GM23338 (cell line): Measurements from ENCODE around the gene UBN1. TPM values are rescaled to one million over a fixed set of nuclear protein-coding genes. Genes with fewer than 3 reads are reported as not detected.

Source experiments
- ATAC-seq: fragments of 200-7000 bp; cut with Tn5 transposase; 3 replicates; pipeline ENCODE4 v1.9.1; 2020
- DNase-seq: peaks from one replicate; pipeline ENCODE4 v3.0.0-alpha.2; 2015; ENCODE audit warnings: low spot score
- H2AFZ ChIP-seq: fragments of 200-600 bp; sonication (generic); 2 replicates; pipeline ENCODE4 v1.8.0; 2016; ENCODE audit warnings: antibody characterized with exemption, mild to moderate bottlenecking, moderate library complexity
- H3F3A ChIP-seq: fragments of 200-600 bp; sonication (generic); replicated peaks from 2 replicates; pipeline ENCODE4 v1.8.0; 2017; ENCODE audit warnings: antibody characterized with exemption, mixed run types, low read depth
- H3K27ac ChIP-seq: fragments of 200-600 bp; sonication (generic); 2 replicates; pipeline ENCODE4 v1.6.1; 2016; ENCODE audit warnings: low read depth
- H3K27me3 ChIP-seq: fragments of 200-600 bp; sonication (generic); 2 replicates; pipeline ENCODE4 v1.8.0; 2016; ENCODE audit warnings: mild to moderate bottlenecking, mixed run types, moderate library complexity; ENCODE audit not compliant: insufficient read depth
- H3K36me3 ChIP-seq: fragments of 200-600 bp; sonication (generic); 2 replicates; pipeline ENCODE4 v1.8.0; 2016; ENCODE audit warnings: mild to moderate bottlenecking; ENCODE audit not compliant: insufficient read depth
- H3K4me1 ChIP-seq: fragments of 200-600 bp; sonication (generic); 2 replicates; pipeline ENCODE4 v1.8.0; 2016; ENCODE audit warnings: mild to moderate bottlenecking, moderate library complexity; ENCODE audit not compliant: insufficient read depth
- H3K4me2 ChIP-seq: fragments of 200-600 bp; sonication (generic); 2 replicates; pipeline ENCODE4 v1.7.1; 2017; ENCODE audit warnings: mixed run types
- H3K4me3 ChIP-seq: fragments of 200-600 bp; sonication (generic); 2 replicates; pipeline ENCODE4 v1.6.1; 2016; ENCODE audit warnings: mixed run types
- H3K79me2 ChIP-seq: fragments of 200-600 bp; sonication (generic); replicated peaks from 2 replicates; pipeline ENCODE4 v1.8.0; 2017; ENCODE audit warnings: mild to moderate bottlenecking; ENCODE audit not compliant: insufficient read depth
- H3K9me2 ChIP-seq: fragments of 200-600 bp; sonication (generic); 2 replicates; pipeline ENCODE4 v1.8.0; 2017; ENCODE audit not compliant: insufficient read depth
- H4K20me1 ChIP-seq: fragments of 200-600 bp; sonication (generic); replicated peaks from 2 replicates; pipeline ENCODE4 v1.8.0; 2017; ENCODE audit warnings: mild to moderate bottlenecking; ENCODE audit not compliant: insufficient read depth
- H3K27ac Mint-ChIP-seq: 2 replicates; pipeline ENCODE4 v1.8.0; 2020; ENCODE audit warnings: inconsistent platforms, mild to moderate bottlenecking, moderate library complexity, mixed read lengths
- H3K27me3 Mint-ChIP-seq: 3 replicates; pipeline ENCODE4 v1.8.0; 2022; ENCODE audit warnings: low read depth, mild to moderate bottlenecking, moderate library complexity, mixed read lengths, inconsistent platforms; ENCODE audit not compliant: insufficient read depth, poor library complexity
- H3K36me3 Mint-ChIP-seq: 3 replicates; pipeline ENCODE4 v1.8.0; 2021; ENCODE audit warnings: low read depth, mild to moderate bottlenecking, inconsistent platforms, moderate library complexity, mixed read lengths
- H3K4me1 Mint-ChIP-seq: 3 replicates; pipeline ENCODE4 v1.8.0; 2020; ENCODE audit warnings: mild to moderate bottlenecking, inconsistent platforms, mixed read lengths
- H3K4me3 Mint-ChIP-seq: 3 replicates; pipeline ENCODE4 v1.8.0; 2021; ENCODE audit warnings: moderate library complexity, mild to moderate bottlenecking, inconsistent platforms, mixed read lengths
- H3K9me3 Mint-ChIP-seq: 3 replicates; pipeline ENCODE4 v1.8.0; 2020; ENCODE audit warnings: moderate library complexity, mild to moderate bottlenecking, inconsistent platforms, mixed read lengths
- CREB1 ChIP-seq: fragments of 250-450 bp; sonication (Bioruptor Pico); IDR thresholded peaks from 2 replicates; pipeline ENCODE4 v1.5.0; 2020; ENCODE audit warnings: low read depth, mild to moderate bottlenecking, moderate library complexity
- JUNB ChIP-seq: IDR thresholded peaks from one replicate; pipeline ENCODE4 v1.6.1; 2016; ENCODE audit warnings: antibody characterized with exemption; ENCODE audit not compliant: unreplicated experiment
- NANOG ChIP-seq: IDR thresholded peaks from 2 replicates; pipeline ENCODE4 v1.6.1; 2016; ENCODE audit warnings: antibody characterized with exemption, borderline replicate concordance
- POLR2AphosphoS5 ChIP-seq: IDR thresholded peaks from 2 replicates; pipeline ENCODE4 v1.6.1; 2016; ENCODE audit warnings: antibody characterized with exemption, low read depth
- STAT1 ChIP-seq: IDR thresholded peaks from one replicate; pipeline ENCODE4 v1.6.1; 2016; ENCODE audit warnings: antibody characterized with exemption; ENCODE audit not compliant: unreplicated experiment
- ZNF114 ChIP-seq: fragments of 250-450 bp; sonication (Bioruptor Pico); IDR thresholded peaks from 2 replicates; pipeline ENCODE4 v1.5.0; 2020; ENCODE audit warnings: mild to moderate bottlenecking, moderate library complexity
- polyA plus RNA-seq: library from polyadenylated mRNA; unstranded; fragments of >200 nt; fragmentation: Nextera tagmentation; extraction: Ambion mirVana; gene quantifications from 2 replicates; pipeline ENCODE4 v1.2.1, GENCODE V29; 2016
- total RNA-seq: library from RNA; depleted of rRNA; stranded (reverse); fragments of >200 nt; shearing (Covaris generic); gene quantifications from 2 replicates; pipeline ENCODE4 v1.2.3, GENCODE V29; 2014
- TF ChIP-seq, protein P1 (sequence below): fragments of 250-450 bp; sonication (Bioruptor Pico); IDR thresholded peaks from 2 replicates; pipeline ENCODE4 v1.5.0; 2020; ENCODE audit warnings: mild to moderate bottlenecking, moderate library complexity

UBN1 gene
- total and polyA plus RNA-seq, 2 experiments from 2014 or later = 18.3 to 46.8 TPM

DNA sequence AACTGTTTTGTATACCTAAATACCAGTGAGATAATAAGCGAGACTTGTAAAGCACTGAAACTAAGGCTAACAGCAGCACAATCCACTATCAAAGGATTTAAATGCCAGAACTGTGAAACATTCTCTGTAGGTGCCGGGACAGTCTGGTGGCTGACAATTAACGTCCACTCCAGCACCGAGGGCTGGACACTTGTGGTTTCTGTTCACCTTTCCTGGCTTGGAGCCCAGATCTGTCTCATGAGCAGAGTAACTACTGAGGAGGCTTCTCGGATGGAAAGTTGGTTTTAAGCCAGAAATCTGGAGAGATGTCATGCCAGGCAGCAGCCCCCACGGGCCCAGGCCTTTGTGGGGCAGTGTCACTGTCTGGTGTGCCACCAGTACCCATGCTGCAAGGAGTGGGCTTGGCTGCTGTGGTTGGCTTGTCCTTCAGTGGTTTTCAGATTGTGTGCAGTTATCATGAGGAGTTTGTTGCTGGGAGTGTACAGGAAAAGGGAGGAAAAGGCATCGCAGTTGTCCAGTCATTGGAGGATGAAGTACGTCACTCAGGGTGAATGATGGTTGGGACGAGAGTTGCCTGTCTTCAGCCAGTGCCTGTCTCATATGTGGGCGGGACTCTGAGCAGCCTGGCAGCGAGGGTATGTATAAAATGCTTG is 35.5 kb downstream of the UBN1 start (continued):
- TF ChIP-seq, protein P1, sequence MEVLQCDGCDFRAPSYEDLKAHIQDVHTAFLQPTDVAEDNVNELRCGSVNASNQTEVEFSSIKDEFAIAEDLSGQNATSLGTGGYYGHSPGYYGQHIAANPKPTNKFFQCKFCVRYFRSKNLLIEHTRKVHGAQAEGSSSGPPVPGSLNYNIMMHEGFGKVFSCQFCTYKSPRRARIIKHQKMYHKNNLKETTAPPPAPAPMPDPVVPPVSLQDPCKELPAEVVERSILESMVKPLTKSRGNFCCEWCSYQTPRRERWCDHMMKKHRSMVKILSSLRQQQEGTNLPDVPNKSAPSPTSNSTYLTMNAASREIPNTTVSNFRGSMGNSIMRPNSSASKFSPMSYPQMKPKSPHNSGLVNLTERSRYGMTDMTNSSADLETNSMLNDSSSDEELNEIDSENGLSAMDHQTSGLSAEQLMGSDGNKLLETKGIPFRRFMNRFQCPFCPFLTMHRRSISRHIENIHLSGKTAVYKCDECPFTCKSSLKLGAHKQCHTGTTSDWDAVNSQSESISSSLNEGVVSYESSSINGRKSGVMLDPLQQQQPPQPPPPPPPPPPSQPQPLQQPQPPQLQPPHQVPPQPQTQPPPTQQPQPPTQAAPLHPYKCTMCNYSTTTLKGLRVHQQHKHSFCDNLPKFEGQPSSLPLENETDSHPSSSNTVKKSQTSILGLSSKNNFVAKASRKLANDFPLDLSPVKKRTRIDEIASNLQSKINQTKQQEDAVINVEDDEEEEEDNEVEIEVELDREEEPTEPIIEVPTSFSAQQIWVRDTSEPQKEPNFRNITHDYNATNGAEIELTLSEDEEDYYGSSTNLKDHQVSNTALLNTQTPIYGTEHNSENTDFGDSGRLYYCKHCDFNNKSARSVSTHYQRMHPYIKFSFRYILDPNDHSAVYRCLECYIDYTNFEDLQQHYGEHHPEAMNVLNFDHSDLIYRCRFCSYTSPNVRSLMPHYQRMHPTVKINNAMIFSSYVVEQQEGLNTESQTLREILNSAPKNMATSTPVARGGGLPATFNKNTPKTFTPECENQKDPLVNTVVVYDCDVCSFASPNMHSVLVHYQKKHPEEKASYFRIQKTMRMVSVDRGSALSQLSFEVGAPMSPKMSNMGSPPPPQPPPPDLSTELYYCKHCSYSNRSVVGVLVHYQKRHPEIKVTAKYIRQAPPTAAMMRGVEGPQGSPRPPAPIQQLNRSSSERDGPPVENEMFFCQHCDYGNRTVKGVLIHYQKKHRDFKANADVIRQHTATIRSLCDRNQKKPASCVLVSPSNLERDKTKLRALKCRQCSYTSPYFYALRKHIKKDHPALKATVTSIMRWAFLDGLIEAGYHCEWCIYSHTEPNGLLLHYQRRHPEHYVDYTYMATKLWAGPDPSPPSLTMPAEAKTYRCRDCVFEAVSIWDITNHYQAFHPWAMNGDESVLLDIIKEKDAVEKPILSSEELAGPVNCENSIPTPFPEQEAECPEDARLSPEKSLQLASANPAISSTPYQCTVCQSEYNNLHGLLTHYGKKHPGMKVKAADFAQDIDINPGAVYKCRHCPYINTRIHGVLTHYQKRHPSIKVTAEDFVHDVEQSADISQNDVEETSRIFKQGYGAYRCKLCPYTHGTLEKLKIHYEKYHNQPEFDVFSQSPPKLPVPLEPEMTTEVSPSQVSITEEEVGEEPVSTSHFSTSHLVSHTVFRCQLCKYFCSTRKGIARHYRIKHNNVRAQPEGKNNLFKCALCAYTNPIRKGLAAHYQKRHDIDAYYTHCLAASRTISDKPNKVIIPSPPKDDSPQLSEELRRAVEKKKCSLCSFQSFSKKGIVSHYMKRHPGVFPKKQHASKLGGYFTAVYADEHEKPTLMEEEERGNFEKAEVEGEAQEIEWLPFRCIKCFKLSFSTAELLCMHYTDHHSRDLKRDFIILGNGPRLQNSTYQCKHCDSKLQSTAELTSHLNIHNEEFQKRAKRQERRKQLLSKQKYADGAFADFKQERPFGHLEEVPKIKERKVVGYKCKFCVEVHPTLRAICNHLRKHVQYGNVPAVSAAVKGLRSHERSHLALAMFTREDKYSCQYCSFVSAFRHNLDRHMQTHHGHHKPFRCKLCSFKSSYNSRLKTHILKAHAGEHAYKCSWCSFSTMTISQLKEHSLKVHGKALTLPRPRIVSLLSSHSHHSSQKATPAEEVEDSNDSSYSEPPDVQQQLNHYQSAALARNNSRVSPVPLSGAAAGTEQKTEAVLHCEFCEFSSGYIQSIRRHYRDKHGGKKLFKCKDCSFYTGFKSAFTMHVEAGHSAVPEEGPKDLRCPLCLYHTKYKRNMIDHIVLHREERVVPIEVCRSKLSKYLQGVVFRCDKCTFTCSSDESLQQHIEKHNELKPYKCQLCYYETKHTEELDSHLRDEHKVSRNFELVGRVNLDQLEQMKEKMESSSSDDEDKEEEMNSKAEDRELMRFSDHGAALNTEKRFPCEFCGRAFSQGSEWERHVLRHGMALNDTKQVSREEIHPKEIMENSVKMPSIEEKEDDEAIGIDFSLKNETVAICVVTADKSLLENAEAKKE (CRISPR knock-in tag) = no peak
- TF ChIP-seq NANOG (no peak), JUNB (no peak)

DNA sequence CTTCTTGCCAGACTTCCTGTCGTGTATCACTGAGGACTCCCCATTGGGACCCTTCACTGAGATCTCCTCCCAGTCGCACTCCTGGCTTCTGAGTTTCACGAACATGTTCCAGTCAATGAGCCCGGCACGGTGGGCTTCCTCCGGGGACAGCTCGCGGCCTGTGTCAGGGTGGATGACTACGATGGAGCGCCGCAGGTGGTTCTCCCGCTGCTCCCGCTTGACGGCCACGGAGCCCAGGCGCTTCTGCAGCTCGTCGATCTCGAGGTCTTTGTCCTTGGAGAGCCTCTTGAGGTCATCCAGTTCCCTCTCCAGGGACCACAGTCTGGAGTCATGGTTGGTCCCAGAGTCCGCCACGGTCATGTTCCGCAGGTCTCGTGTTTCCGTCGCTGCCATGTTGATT is 36.2 kb downstream of the UBN1 start:
- H4K20me1 ChIP-seq = no peaks in the 10 kb centered on the region; the same call in 1 of the 2 replicates
- Mint-ChIP-seq H3K4me3 (no peak overlapping the region), H3K9me3 (no peaks in the 10 kb centered on the region; the same call in 1 of the 3 replicates), H3K27ac (no peak overlapping the region), H3K36me3 (peaks cover 86% of the 10 kb centered on the region), H3K4me1 (no peaks in the 10 kb centered on the region; the same call in 2 of the 3 replicates), H3K27me3 (peaks cover 9% of the 10 kb centered on the region)
- no peaks in the 10 kb centered on the region for H3K4me1 ChIP-seq
- H2AFZ ChIP-seq = no peak overlapping the region
- no peak overlapping the region for H3K27ac ChIP-seq
- no peak overlapping the region for H3K4me2 ChIP-seq
- H3K36me3 ChIP-seq = peaks cover 46% of the 10 kb centered on the region
- ATAC-seq (no peak), DNase-seq (no peak)
- 0 out of 2 replicates have a peak, but pooled peaks cover 4% of the 10 kb centered on the region for H3F3A ChIP-seq
- no peaks in the 10 kb centered on the region for H3K9me2 ChIP-seq
- no peaks in the 10 kb centered on the region for H3K79me2 ChIP-seq
- H3K27me3 ChIP-seq = no peaks in the 10 kb centered on the region
- H3K4me3 ChIP-seq = no peak overlapping the region
- TF ChIP-seq STAT1 = no peak
- no peak for TF ChIP-seq ZNF114 (CRISPR knock-in tag)
- no peak for TF ChIP-seq CREB1 (CRISPR knock-in tag)
- TF ChIP-seq, protein P1 (CRISPR knock-in tag) = no peak
- TF ChIP-seq POLR2AphosphoS5 = no peak
